ENCODE measurements around the gene CA14. TPM values are rescaled to one million over a fixed set of nuclear protein-coding genes. Genes with fewer than 3 reads are reported as not detected.

CA14 gene
- total RNA-seq, 1 donor = not detected

GRCh38 chr1:150282558-150282958 is 25.0 kb downstream of the CA14 start:
- no peak for DNase-seq (ENCODE audit: low read depth)
- no peak for TF ChIP-seq CTCF (IDR thresholded peaks at IDR 0.05; ENCODE audit: insufficient read depth, low read length)
- H3K4me3 ChIP-seq (ENCODE audit: low read depth, low read length) = peak overlapping the region; percentile 94

GRCh38 chr1:150283260-150283659 is 25.7 kb downstream of the CA14 start:
- DNase-seq (ENCODE audit: low read depth) = no peak
- TF ChIP-seq CTCF (IDR thresholded peaks at IDR 0.05; ENCODE audit: insufficient read depth, low read length) = no peak
- peak overlapping the region; percentile 94 for H3K4me3 ChIP-seq (ENCODE audit: low read depth, low read length)

- TF ChIP-seq CTCF (IDR thresholded peaks at IDR 0.05; ENCODE audit: insufficient read depth, low read length) = no peak
- H3K4me3 ChIP-seq (ENCODE audit: low read depth, low read length) = no peak overlapping the region
- DNase-seq (ENCODE audit: low read depth) = no peak
These were observed 30.8 kb downstream of the CA14 start for GRCh38 chr1:150288382-150288781.

- no peak overlapping the region for H3K4me3 ChIP-seq (ENCODE audit: low read depth, low read length)
- DNase-seq (ENCODE audit: low read depth) = no peak
- no peak for TF ChIP-seq CTCF (IDR thresholded peaks at IDR 0.05; ENCODE audit: insufficient read depth, low read length)
These were observed 31.2 kb downstream of the CA14 start for GRCh38 chr1:150288822-150289221.

GRCh38 chr1:150293433-150294253 is 36.1 kb downstream of the CA14 start, which contains the start of gene MRPS21:
Gene MRPS21 (plus strand): TSS chr1:150293861. CDS start chr1:150294367, 506 bp downstream.
- H3K4me3 ChIP-seq (ENCODE audit: low read depth, low read length) = peak within 1 kb of the TSS; percentile 95
- no peak for TF ChIP-seq CTCF (IDR thresholded peaks at IDR 0.05; ENCODE audit: insufficient read depth, low read length)
- DNase-seq (ENCODE audit: low read depth) = peak; percentile 88

- no peak for TF ChIP-seq CTCF (IDR thresholded peaks at IDR 0.05; ENCODE audit: insufficient read depth, low read length)
- no peak for DNase-seq (ENCODE audit: low read depth)
- no peak overlapping the region for H3K4me3 ChIP-seq (ENCODE audit: low read depth, low read length)
These were observed 37.9 kb downstream of the CA14 start for GRCh38 chr1:150295476-150295875.
